OCI-LY1 (cell line): ENCODE results near the gene GLIS1.

ENCODE experiments used
- H2AFZ ChIP-seq: fragments of 200-600 bp; sonication (generic), shearing (Covaris generic); 2 replicates; pipeline ENCODE4 v1.6.0; 2014; ENCODE audit warnings: antibody characterized with exemption, mild to moderate bottlenecking, low read length
- H3F3A ChIP-seq: fragments of 200-600 bp; sonication (generic), shearing (Covaris generic); 2 replicates; pipeline ENCODE4 v1.6.0; 2014; ENCODE audit warnings: mild to moderate bottlenecking, antibody characterized with exemption, low read length, moderate library complexity; ENCODE audit not compliant: insufficient read depth
- H3K27ac ChIP-seq: fragments of 200-600 bp; sonication (generic); 2 replicates; pipeline ENCODE4 v1.5.1; 2014; ENCODE audit warnings: low read length, mixed run types, mild to moderate bottlenecking, low read depth; ENCODE audit not compliant: poor library complexity, severe bottlenecking
- H3K27me3 ChIP-seq: fragments of 200-600 bp; sonication (generic); 2 replicates; pipeline ENCODE4 v1.6.0; 2014; ENCODE audit warnings: antibody characterized with exemption, mild to moderate bottlenecking, low read length, moderate library complexity; ENCODE audit not compliant: insufficient read depth
- H3K36me3 ChIP-seq: fragments of 200-600 bp; sonication (generic); 2 replicates; pipeline ENCODE4 v1.6.1; 2014; ENCODE audit warnings: mild to moderate bottlenecking, antibody characterized with exemption, low read length, moderate library complexity, mixed read lengths; ENCODE audit not compliant: insufficient read depth
- H3K4me1 ChIP-seq: fragments of 200-600 bp; sonication (generic); 2 replicates; pipeline ENCODE4 v1.5.1; 2014; ENCODE audit warnings: mild to moderate bottlenecking, low read length, moderate library complexity; ENCODE audit not compliant: insufficient read depth, severe bottlenecking
- H3K4me2 ChIP-seq: fragments of 200-600 bp; sonication (generic), shearing (Covaris generic); 2 replicates; pipeline ENCODE4 v1.6.1; 2014; ENCODE audit warnings: low read length
- H3K4me3 ChIP-seq: fragments of 200-600 bp; sonication (generic); 2 replicates; pipeline ENCODE4 v1.5.1; 2014; ENCODE audit warnings: low read length, low read depth, mild to moderate bottlenecking, mixed read lengths; ENCODE audit not compliant: poor library complexity, severe bottlenecking
- H3K79me2 ChIP-seq: fragments of 200-600 bp; shearing (Covaris generic); 2 replicates; pipeline ENCODE4 v1.6.1; 2016; ENCODE audit warnings: mixed run types, low read length, mixed read lengths; ENCODE audit not compliant: insufficient read depth
- H3K9ac ChIP-seq: fragments of 200-600 bp; sonication (generic), shearing (Covaris generic); 2 replicates; pipeline ENCODE4 v1.6.1; 2014; ENCODE audit warnings: mild to moderate bottlenecking, low read length, mixed read lengths
- H3K9me2 ChIP-seq: fragments of 200-600 bp; sonication (generic), shearing (Covaris generic); 2 replicates; pipeline ENCODE4 v1.6.1; 2014; ENCODE audit warnings: low read depth, mild to moderate bottlenecking, low read length, mixed read lengths
- H3K9me3 ChIP-seq: fragments of 200-600 bp; shearing (Covaris generic); 2 replicates; pipeline ENCODE4 v1.6.1; 2014; ENCODE audit warnings: low read length, mixed read lengths
- H4K20me1 ChIP-seq: fragments of 200-600 bp; sonication (generic), shearing (Covaris generic); 2 replicates; pipeline ENCODE4 v1.6.0; 2016; ENCODE audit warnings: mild to moderate bottlenecking, low read length; ENCODE audit not compliant: insufficient read depth
- EZH2 ChIP-seq: fragments of 200-600 bp; sonication (generic), shearing (Covaris generic); IDR thresholded peaks from 2 replicates; pipeline ENCODE4 v1.8.0; 2017; ENCODE audit warnings: borderline replicate concordance, mixed run types, mild to moderate bottlenecking, antibody characterized with exemption, low read length, moderate library complexity, mixed read lengths
- TF ChIP-seq, protein P1 (sequence below): fragments of 200-600 bp; sonication (generic), shearing (Covaris generic); IDR thresholded peaks from 2 replicates; pipeline ENCODE4 v1.5.1; 2017; ENCODE audit warnings: mild to moderate bottlenecking, antibody characterized with exemption, low read length, moderate library complexity, mixed read lengths

The GLIS1 gene

DNA sequence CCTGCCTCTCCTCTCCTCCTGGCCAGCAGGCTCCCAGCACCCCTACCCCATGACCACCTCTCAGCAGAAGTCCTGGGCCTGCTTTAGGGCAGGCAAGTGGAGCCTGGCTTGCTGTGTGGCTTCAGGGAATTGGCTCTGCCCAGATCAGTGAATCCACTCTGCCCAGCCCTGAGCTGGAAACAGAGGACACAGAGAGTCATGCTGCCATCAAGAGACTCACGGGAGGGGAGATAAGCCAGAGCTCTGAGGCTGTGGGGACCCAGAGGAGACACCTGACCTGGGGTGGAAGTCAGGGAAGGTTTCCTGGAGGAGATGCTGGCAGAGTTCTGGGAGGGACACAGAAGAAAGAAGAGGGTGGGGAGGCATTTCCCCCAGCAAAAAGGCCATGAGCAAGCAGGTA, 54.2 kb downstream of the GLIS1 start:
- no peaks in the 10 kb centered on the region for H4K20me1 ChIP-seq
- no peaks in the 10 kb centered on the region for H3K4me1 ChIP-seq
- H3F3A ChIP-seq: no peaks in the 10 kb centered on the region
- TF ChIP-seq, protein P1, sequence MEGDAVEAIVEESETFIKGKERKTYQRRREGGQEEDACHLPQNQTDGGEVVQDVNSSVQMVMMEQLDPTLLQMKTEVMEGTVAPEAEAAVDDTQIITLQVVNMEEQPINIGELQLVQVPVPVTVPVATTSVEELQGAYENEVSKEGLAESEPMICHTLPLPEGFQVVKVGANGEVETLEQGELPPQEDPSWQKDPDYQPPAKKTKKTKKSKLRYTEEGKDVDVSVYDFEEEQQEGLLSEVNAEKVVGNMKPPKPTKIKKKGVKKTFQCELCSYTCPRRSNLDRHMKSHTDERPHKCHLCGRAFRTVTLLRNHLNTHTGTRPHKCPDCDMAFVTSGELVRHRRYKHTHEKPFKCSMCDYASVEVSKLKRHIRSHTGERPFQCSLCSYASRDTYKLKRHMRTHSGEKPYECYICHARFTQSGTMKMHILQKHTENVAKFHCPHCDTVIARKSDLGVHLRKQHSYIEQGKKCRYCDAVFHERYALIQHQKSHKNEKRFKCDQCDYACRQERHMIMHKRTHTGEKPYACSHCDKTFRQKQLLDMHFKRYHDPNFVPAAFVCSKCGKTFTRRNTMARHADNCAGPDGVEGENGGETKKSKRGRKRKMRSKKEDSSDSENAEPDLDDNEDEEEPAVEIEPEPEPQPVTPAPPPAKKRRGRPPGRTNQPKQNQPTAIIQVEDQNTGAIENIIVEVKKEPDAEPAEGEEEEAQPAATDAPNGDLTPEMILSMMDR: no peak
- no peak for TF ChIP-seq EZH2
- no peak overlapping the region for H3K4me2 ChIP-seq
- no peaks in the 10 kb centered on the region for H3K9me3 ChIP-seq
- H3K27me3 ChIP-seq: no peaks in the 10 kb centered on the region
- no peak overlapping the region for H2AFZ ChIP-seq
- H3K9ac ChIP-seq: no peak overlapping the region
- no peaks in the 10 kb centered on the region for H3K79me2 ChIP-seq
- H3K9me2 ChIP-seq: no peaks in the 10 kb centered on the region
- no peak overlapping the region for H3K4me3 ChIP-seq
- no peaks in the 10 kb centered on the region for H3K36me3 ChIP-seq
- H3K27ac ChIP-seq: no peak overlapping the region

GRCh38 chr1:53683986-53684740, 54.8 kb downstream of the GLIS1 start:
- Histone ChIP-seq H3K36me3 (no peaks in the 10 kb centered on the region), H3K9me2 (no peaks in the 10 kb centered on the region), H3K27ac (no peak overlapping the region), H3K79me2 (no peaks in the 10 kb centered on the region), H3K4me1 (no peaks in the 10 kb centered on the region), H3K4me3 (no peak overlapping the region), H3K27me3 (no peaks in the 10 kb centered on the region), H3K9me3 (no peaks in the 10 kb centered on the region), H2AFZ (no peak overlapping the region), H3K4me2 (no peak overlapping the region), H4K20me1 (no peaks in the 10 kb centered on the region), H3K9ac (no peak overlapping the region), H3F3A (no peaks in the 10 kb centered on the region)
- TF ChIP-seq, protein P1: no peak
- no peak for TF ChIP-seq EZH2

DNA sequence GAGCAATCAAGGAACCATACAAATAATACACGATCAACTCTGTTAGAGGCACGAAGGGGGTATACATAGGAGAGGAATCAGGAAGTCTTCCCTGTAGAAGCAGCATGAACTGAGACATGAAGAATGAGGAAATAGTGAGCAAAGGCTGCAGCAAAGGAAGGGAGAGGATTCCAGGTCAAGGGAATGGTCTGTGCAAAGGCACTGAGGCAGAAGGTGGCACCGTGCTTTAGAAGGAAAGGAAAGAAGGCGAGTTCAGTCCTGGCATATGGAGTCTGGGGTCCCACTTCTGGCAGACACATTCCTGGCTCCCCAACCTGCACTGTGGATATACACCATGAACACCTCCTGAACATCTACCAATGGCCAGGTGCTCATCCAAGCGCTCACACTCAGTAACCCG, 56.1 kb downstream of the GLIS1 start:
- H3K79me2 ChIP-seq: no peaks in the 10 kb centered on the region
- 0 out of 2 replicates have a peak, but pooled peaks cover 4% of the 10 kb centered on the region for H3K27me3 ChIP-seq
- no peaks in the 10 kb centered on the region for H3K36me3 ChIP-seq
- no peak for TF ChIP-seq EZH2
- TF ChIP-seq, protein P1: no peak
- H4K20me1 ChIP-seq: no peaks in the 10 kb centered on the region
- no peaks in the 10 kb centered on the region for H3K9me2 ChIP-seq
- no peak overlapping the region for H3K4me2 ChIP-seq
- no peaks in the 10 kb centered on the region for H3F3A ChIP-seq
- no peaks in the 10 kb centered on the region for H3K4me1 ChIP-seq
- H3K4me3 ChIP-seq: no peak overlapping the region
- no peak overlapping the region for H2AFZ ChIP-seq
- H3K27ac ChIP-seq: no peak overlapping the region
- no peak overlapping the region for H3K9ac ChIP-seq
- H3K9me3 ChIP-seq: no peaks in the 10 kb centered on the region
